Measurements from ENCODE around the gene MAP4K3. TPM values are rescaled to one million over a fixed set of nuclear protein-coding genes. Genes with fewer than 3 reads are reported as not detected.

Gene MAP4K3
- polyA plus RNA-seq, 1 experiment, result 43.5 TPM

GRCh38 chr2:39395313-39395712 lies 41.8 kb downstream of the MAP4K3 start:
- H3K27me3 ChIP-seq (ENCODE audit: control insufficient read depth, insufficient read depth, low read length), result no peaks in the 10 kb centered on the region
- no peak overlapping the region for H3K4me3 ChIP-seq (ENCODE audit: low read depth, low read length)
- POLR2A ChIA-PET, result no interaction called here
- CTCF ChIA-PET, result interaction anchor here (0.9 to 1.8 kb wide), 2 partner anchors 16 to 166 kb away, joined by 3 to 5 read pairs; no protein-coding TSS in a partner anchor
- no peak overlapping the region for H3K27ac ChIP-seq (ENCODE audit: low read depth, low read length)
- DNase-seq (ENCODE audit: low read depth, low spot score), result no peak
- H3K9me3 ChIP-seq (ENCODE audit: control insufficient read depth, insufficient read depth, low read length), result no peaks in the 10 kb centered on the region
- TF ChIP-seq CTCF (IDR thresholded peaks at IDR 0.05; ENCODE audit: low read depth, low read length), result no peak

DNA sequence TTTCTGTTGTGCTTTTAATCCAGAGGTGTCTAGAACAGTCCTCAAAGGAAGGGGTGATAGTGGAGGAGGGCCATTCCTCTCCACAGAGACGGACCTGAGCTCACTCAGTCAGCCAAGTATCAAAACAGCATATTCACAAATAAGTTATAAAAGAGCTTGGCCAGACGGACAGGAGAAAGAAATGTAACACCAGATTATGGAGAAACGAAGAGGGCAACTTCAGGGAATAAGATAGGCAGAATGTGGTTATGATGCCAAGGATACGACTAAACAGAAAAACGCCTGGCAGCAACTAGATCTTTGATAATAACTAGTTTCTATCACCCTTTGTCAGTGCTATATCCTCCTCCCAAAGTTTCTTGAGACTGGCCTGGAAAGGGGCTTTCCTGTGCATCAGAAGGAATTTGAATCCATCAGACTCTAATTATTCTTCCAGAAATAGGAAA lies 42.5 kb downstream of the MAP4K3 start:
- Histone ChIP-seq H3K4me3 (ENCODE audit: low read depth, low read length) (no peak overlapping the region), H3K27me3 (ENCODE audit: control insufficient read depth, insufficient read depth, low read length) (no peaks in the 10 kb centered on the region), H3K27ac (ENCODE audit: low read depth, low read length) (no peak overlapping the region), H3K9me3 (ENCODE audit: control insufficient read depth, insufficient read depth, low read length) (no peaks in the 10 kb centered on the region)
- no peak for DNase-seq (ENCODE audit: low read depth, low spot score)
- ChIA-PET CTCF (interaction anchor here (1.8 kb wide), 1 partner anchor 15 kb away, joined by 5 read pairs; no protein-coding TSS in a partner anchor), POLR2A (no interaction called here)
- TF ChIP-seq CTCF (IDR thresholded peaks at IDR 0.05; ENCODE audit: low read depth, low read length), result no peak

- H3K4me3 ChIP-seq (ENCODE audit: low read depth, low read length), result no peak overlapping the region
- no peak overlapping the region for H3K27ac ChIP-seq (ENCODE audit: low read depth, low read length)
- TF ChIP-seq CTCF (IDR thresholded peaks at IDR 0.05; ENCODE audit: low read depth, low read length), result no peak
- H3K27me3 ChIP-seq (ENCODE audit: control insufficient read depth, insufficient read depth, low read length), result no peaks in the 10 kb centered on the region
- CTCF ChIA-PET, result interaction anchor here (2.9 kb wide), 1 partner anchor 13 kb away, joined by 11 read pairs; no protein-coding TSS in a partner anchor
- H3K9me3 ChIP-seq (ENCODE audit: control insufficient read depth, insufficient read depth, low read length), result no peaks in the 10 kb centered on the region
- DNase-seq (ENCODE audit: low read depth, low spot score), result no peak
- POLR2A ChIA-PET, result no interaction called here
Measured at GRCh38 chr2:39392672-39393071, 44.4 kb downstream of the MAP4K3 start.

- no peak overlapping the region for H3K4me3 ChIP-seq (ENCODE audit: low read depth, low read length)
- ChIA-PET CTCF (no interaction called here), POLR2A (no interaction called here)
- no peak overlapping the region for H3K27ac ChIP-seq (ENCODE audit: low read depth, low read length)
- H3K27me3 ChIP-seq (ENCODE audit: control insufficient read depth, insufficient read depth, low read length), result no peaks in the 10 kb centered on the region
- no peak for TF ChIP-seq CTCF (IDR thresholded peaks at IDR 0.05; ENCODE audit: low read depth, low read length)
- H3K9me3 ChIP-seq (ENCODE audit: control insufficient read depth, insufficient read depth, low read length), result no peaks in the 10 kb centered on the region; the same call in 1 of the 2 replicates
- no peak for DNase-seq (ENCODE audit: low read depth, low spot score)
Measured at GRCh38 chr2:39390216-39390615, 46.9 kb downstream of the MAP4K3 start.

DNA sequence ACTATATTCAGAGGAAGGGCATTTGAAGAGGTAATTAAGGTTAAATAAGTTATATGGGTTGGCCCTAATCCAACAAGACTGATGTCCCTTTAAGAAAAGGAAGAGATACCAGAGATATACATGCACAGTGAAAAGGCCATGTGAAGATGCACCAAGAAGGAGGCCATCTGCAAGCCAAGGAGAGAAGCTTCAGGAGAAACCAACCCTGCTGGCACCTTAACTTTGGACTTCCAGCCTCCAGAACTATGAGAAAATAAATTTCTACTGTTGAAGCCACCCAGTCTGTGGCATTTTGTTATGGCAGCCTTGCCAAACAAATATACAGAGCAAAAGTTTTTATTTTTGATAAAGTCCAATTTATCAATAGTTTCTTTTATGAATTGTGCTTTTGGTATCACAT lies 51.0 kb downstream of the MAP4K3 start:
- DNase-seq (ENCODE audit: low read depth, low spot score), result no peak
- TF ChIP-seq CTCF (IDR thresholded peaks at IDR 0.05; ENCODE audit: low read depth, low read length), result no peak
- POLR2A ChIA-PET, result no interaction called here
- CTCF ChIA-PET, result no interaction called here
- H3K27ac ChIP-seq (ENCODE audit: low read depth, low read length), result no peak overlapping the region
- H3K9me3 ChIP-seq (ENCODE audit: control insufficient read depth, insufficient read depth, low read length), result no peaks in the 10 kb centered on the region; the same call in none of the 2 replicates
- no peaks in the 10 kb centered on the region for H3K27me3 ChIP-seq (ENCODE audit: control insufficient read depth, insufficient read depth, low read length)
- H3K4me3 ChIP-seq (ENCODE audit: low read depth, low read length), result no peak overlapping the region

Measured in AG04450 (cell line).